HG02938 (cell line): ENCODE data around the gene CDH1.
A peak's percentile ranks its signal among the peaks of the same experiment; 100 is the strongest.

Source experiments
- ATAC-seq: cut with Tn5 transposase; IDR thresholded peaks from one replicate; pipeline ENCODE4 v1.9.1; 2021; ENCODE audit warnings: mild to moderate bottlenecking, moderate library complexity; ENCODE audit not compliant: unreplicated experiment

Gene CDH1

GRCh38 chr16:68759062-68759461 is 22.0 kb downstream of the CDH1 start:
- ATAC-seq, result no peak

GRCh38 chr16:68760671-68761275 is 23.7 kb downstream of the CDH1 start:
- ATAC-seq, result peak; percentile 37

DNA sequence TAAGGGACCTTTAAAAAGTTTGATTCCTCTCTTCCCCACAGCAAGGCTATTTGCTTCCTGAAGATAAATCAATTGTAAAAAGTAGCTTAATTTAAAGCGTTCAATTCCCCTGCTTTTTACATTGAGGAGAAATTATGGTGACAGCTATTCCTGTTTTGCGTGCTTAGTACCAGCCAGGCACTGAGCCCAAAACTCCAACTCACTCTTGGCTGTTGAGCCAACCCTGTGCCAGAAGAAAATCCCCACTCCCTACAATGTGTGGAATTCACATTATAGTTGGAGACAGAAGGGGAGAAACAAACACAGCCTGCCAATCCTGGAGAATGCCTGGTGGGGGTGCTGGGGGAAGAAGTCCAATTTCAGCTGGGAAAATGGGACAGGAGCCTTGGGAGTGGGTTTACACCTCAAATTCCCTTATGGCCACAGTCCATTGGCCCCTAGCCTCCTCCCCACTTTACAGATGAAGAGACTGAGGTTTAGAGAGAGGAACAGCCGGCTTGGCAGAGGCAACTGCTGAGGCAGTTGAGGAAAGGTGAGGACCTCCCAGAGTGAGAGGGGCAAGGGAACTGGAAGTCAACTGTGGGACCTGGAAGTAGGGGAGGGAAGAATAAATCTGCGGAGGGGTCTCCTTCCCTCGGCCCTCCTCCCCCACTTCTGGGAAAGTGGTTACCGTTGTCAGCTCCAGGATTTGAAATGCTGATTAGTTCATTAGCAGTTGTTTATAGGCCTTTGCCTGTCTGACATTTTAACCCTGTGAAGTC is 26.1 kb downstream of the CDH1 start:
- no peak for ATAC-seq

DNA sequence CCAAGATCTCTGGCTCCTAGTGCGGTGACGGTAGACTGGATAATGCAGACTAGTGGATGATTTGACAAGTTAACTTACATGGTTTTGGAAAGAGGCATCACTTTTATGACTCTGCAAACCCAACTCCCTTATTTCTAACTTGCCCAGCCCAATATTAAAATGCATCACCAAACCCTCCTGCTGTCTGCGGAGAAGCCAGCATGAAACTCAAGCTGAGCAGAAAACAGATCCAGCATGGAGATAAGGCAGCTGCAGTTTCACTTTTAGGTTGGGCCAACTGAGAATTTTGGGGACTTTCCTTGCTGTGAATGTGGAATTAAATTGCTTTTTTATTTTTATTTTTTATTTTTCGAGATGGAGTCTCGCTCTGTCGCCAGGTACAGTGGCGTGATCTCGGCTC is 27.8 kb downstream of the CDH1 start:
- ATAC-seq, result no peak

GRCh38 chr16:68767581-68767980 is 30.5 kb downstream of the CDH1 start:
- ATAC-seq, result no peak

GRCh38 chr16:68768175-68768574 is 31.1 kb downstream of the CDH1 start:
- no peak for ATAC-seq

- no peak for ATAC-seq
Observed at GRCh38 chr16:68768771-68769170, 31.7 kb downstream of the CDH1 start.

- no peak for ATAC-seq
Observed at GRCh38 chr16:68770671-68771070, 33.6 kb downstream of the CDH1 start.

- no peak for ATAC-seq
Observed at GRCh38 chr16:68772030-68772681, 35.1 kb downstream of the CDH1 start.

DNA sequence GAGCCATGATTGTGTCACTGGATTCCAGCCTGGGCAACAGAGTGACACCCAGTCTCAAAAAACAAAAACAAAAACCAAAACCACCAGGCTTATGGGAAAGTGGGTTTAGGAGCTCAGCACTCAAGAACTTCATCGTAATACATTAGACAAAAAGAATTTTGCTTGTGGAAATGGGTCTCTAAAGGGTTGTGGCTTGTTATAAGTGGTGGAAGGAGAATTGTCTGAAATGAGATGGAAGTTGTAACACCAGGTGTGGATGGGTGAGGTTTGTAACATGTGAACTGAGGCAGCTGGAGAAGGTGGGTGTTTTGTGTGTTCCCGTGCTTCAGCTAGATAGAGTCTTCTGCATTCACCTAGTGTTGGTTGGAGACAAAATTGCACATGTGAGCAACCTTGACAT is 35.8 kb downstream of the CDH1 start:
- ATAC-seq, result no peak

DNA sequence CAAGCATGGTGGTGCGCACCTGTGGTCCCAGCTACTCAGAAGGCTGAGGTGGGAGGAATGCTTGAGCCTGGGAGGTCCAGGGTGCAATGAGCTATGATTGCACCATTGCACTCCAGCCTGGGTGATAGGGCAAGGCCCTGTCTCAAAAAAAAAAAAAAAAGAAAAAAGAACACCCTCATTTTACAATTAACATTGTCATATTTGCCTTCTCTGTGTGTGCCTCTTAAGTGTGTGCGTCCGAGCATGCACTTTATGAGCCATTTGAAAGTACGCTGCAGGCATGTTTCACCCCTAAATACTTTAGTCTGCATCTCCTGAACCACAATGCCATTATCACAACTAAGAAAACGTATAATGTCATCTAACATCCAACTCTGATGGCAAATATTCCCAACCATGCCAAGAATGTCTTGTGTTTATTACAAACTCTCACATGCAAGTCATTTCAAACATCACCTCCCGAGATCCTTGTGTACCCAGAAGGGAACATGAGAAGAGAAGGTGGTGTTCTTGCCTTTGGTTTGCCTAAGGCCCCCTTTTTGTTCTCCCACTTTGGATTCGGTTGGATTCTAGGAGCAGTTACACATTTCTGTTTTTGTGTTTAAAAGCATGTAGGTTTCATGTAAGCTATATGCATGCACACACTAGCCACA is 38.0 kb downstream of the CDH1 start:
- no peak for ATAC-seq

- peak; percentile 79 for ATAC-seq
Observed at GRCh38 chr16:68776821-68777485, 39.9 kb downstream of the CDH1 start.

GRCh38 chr16:68778551-68779231 is 41.6 kb downstream of the CDH1 start:
- ATAC-seq, result no peak

GRCh38 chr16:68779891-68780290 is 42.8 kb downstream of the CDH1 start:
- no peak for ATAC-seq

DNA sequence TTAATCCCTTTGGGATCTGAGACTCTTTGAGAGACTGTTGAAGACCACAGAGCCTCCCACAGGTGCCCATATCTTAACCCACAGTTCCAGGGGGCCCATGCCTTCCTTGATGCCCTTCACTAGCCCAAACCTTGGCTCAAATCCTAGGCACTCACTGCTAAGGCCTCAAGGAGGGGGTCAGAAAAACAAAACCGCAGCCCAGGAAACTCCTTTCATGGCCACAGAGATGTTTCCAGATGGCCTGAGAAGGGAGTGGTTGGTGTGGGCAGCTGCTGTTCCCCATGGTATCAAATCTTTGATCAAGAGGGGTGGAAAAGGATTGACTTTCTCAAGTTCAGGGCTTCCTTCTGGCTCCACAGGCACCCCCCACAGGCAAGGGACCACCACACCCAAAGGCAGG is 44.7 kb downstream of the CDH1 start:
- ATAC-seq, result no peak

DNA sequence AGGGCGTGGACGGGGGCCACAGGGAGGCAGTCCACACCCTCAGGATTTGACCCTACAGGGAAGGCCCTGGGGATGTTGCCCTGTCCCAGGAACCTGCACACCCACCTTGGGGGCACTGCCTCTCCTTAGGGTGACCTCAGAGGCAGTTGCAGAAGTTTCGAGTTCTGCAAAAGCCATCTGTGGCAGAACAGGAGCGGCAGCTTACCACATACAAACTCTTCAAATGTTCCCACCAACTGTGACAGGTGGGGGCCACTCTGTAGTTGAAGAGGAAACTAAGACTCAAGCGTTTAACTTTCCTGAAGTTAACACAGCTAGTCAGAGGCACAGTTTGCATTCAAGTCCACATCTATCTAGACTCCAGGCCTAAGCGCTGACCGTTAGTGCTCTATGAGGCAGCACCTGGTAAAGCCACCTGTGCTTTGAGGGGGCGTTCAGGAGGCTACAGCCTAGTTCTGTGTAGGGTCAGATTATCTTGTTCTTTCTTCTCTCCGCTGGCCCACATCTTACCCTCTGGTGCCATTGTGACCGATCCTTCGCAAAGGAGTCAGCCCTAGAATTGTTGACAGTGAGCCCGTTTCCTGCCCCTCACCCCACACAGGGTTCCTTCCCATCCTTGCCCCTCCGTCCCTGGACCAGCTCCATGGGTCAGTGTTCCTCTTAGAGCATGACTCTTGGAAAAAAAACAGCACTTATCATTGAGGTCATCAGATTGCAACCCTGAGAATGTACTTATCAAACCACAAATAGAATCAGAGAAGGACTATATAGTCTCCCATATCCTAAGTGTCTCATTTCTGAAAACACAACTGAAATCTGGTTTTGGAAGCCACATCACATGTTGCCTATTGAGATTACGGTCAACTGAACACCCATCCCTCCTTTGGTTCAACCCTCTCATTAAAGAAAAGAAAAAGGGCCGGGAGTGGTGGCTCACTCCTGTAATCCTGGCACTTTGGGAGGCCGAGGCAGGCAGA is 45.4 kb downstream of the CDH1 start:
- peak; percentile 45 for ATAC-seq

DNA sequence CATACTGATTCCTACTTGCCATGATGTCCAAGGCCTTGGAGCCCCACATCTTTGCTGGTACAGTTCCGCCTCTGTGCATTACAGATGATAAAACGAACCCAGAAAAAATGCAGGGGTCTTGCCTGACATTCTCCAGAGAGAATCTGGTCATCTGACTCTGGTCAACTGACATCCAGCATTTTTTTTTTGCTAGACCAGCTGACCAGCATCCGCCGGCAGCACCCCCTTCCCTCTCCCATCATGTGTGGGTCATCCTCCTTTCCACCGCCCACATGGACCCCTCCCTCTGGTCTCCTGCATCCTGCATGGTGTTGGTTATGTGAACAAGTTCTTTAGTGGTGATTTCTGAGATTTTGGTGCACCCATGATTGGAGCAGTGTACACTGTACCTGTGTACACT is 47.1 kb downstream of the CDH1 start:
- no peak for ATAC-seq

- no peak for ATAC-seq
Observed at GRCh38 chr16:68784721-68785120, 47.6 kb downstream of the CDH1 start.

- ATAC-seq, result no peak
Observed at GRCh38 chr16:68785715-68786114, 48.6 kb downstream of the CDH1 start.
